GM12878 (cell line): ENCODE data around the gene USP47. TPM values are rescaled to one million over a fixed set of nuclear protein-coding genes. Genes with fewer than 3 reads are reported as not detected.

ENCODE experiments used
- ATF2 ChIP-seq: IDR thresholded peaks from 2 replicates; pipeline ENCODE4 v1.6.1; 2012; ENCODE audit warnings: low read length, inconsistent platforms
- BCL11A ChIP-seq: IDR thresholded peaks from 2 replicates; pipeline ENCODE4 v1.6.1; 2011; ENCODE audit warnings: low read depth, low read length
- CEBPZ ChIP-seq: fragments of 150-350 bp; IDR thresholded peaks from 2 replicates; pipeline ENCODE4 v1.6.1; 2016; ENCODE audit warnings: low read depth, low read length
- GATAD2B ChIP-seq: fragments of 450-650 bp; conservative IDR thresholded peaks from 2 replicates; pipeline ENCODE4 v1.6.1; 2017; ENCODE audit warnings: low read depth, mild to moderate bottlenecking, moderate library complexity
- HCFC1 ChIP-seq: fragments of 150-350 bp; IDR thresholded peaks from 2 replicates; pipeline ENCODE4 v1.6.1; 2014; ENCODE audit warnings: low read length
- HDAC2 ChIP-seq: fragments of 200-600 bp; sonication (generic); IDR thresholded peaks from 2 replicates; pipeline ENCODE4 v1.6.1; 2017
- HDGF ChIP-seq: fragments of 450-650 bp; IDR thresholded peaks from 2 replicates; pipeline ENCODE4 v1.6.1; 2016; ENCODE audit warnings: antibody characterized with exemption
- POLR2A ChIP-seq: IDR thresholded peaks from 2 replicates; pipeline ENCODE4 v1.6.1; 2011; ENCODE audit warnings: low read depth, mild to moderate bottlenecking, low read length
- SKIL ChIP-seq: fragments of 450-650 bp; IDR thresholded peaks from 2 replicates; pipeline ENCODE4 v1.6.1; 2017; ENCODE audit warnings: mild to moderate bottlenecking, low read depth, inconsistent platforms; ENCODE audit not compliant: poor library complexity, severe bottlenecking
- SMAD5 ChIP-seq: IDR thresholded peaks from 2 replicates; pipeline ENCODE4 v1.6.1; 2016; ENCODE audit warnings: antibody characterized with exemption, low read depth
- polyA plus RNA-seq, 11 experiments: library from polyadenylated mRNA; depleted of rRNA in 4 of 11; unstranded in 6 of 11; stranded (reverse) in 5 of 11; fragments of >200 nt; fragmentation: Nextera tagmentation in 4 of 11; fragmentation: Illumina TruSeq in 1 of 11; extraction: Ambion mirVana in 4 of 11; extraction: Trizol in 1 of 11; gene quantifications; 1 replicate in 1 of 11; 2 replicates in 10 of 11; pipeline versions ENCODE4 v1.2.1 to v1.2.3, GENCODE V29; 2011 to 2016; ENCODE audit warnings: inconsistent platforms in 2 of 11, missing spikeins in 2 of 11, low read depth in 1 of 11
- total RNA-seq, 4 experiments: library from RNA; depleted of rRNA in 3 of 4; stranded (reverse); fragments of >200 nt in 3 of 4; fragmentation: Illumina TruSeq in 1 of 4; extraction: Trizol in 1 of 4; gene quantifications; 2 replicates each; pipeline versions ENCODE4 v1.2.1 to v1.2.3, GENCODE V29; 2013 to 2021

The USP47 gene
- total and polyA plus RNA-seq, 10 of the 15 experiments (the other 5 are each of a cell fraction or from before 2014, with no cell fraction given): 13.9 to 54.0 (median 31.6) TPM

- TF ChIP-seq CEBPZ (no peak), HDGF (no peak), ATF2 (no peak), BCL11A (no peak), GATAD2B (no peak), HDAC2 (no peak), SMAD5 (no peak), POLR2A (no peak), HCFC1 (no peak), SKIL (no peak)
These were observed 18.8 kb upstream of the USP47 start (continued) for GRCh38 chr11:11822946-11823345.
